HCT116 (cell line): ENCODE measurements around the gene OSBP2. TPM values are rescaled to one million over a fixed set of nuclear protein-coding genes. Genes with fewer than 3 reads are reported as not detected.

Source experiments
- ATAC-seq: fragments of 200-7000 bp; cut with Tn5 transposase; 2 replicates; pipeline ENCODE4 v1.9.1; 2020; ENCODE audit warnings: mild to moderate bottlenecking, moderate library complexity
- BruUV-seq: library from RNA; stranded (reverse); fragments of 400-500 nt; replicated peaks from 2 replicates; lab custom pipeline; 2021; lab: Mats Ljungman, UMichigan
- CTCF ChIA-PET: fragments of 300-600 bp; sonication (Branson Sonifier 250); formaldehyde crosslinking; loops from one replicate; lab custom pipeline; 2021; ENCODE audit warnings: antibody characterized with exemption; lab: Charles Lee
- POLR2A ChIA-PET: fragments of 300-600, 350-600 bp; sonication (Branson Sonifier 250); formaldehyde crosslinking; loops from one replicate; lab custom pipeline; 2021; ENCODE audit warnings: antibody characterized with exemption; lab: Charles Lee
- RAD21 ChIA-PET, 2 experiments: fragments of 300-600 bp; sonication (Branson Sonifier 250); formaldehyde crosslinking; loops; one replicate each; lab custom pipeline; 2023; ENCODE audit warnings: low total read pairs in 2 of 2; ENCODE audit not compliant: uncharacterized antibody in 2 of 2, unreplicated experiment in 2 of 2, low non-redundant PET in 1 of 2; lab: Charles Lee
- DNase-seq: peaks from one replicate; pipeline ENCODE4 v3.0.0-alpha.2; 2010; ENCODE audit warnings: low read depth, low spot score
- H2AFZ ChIP-seq: fragments of 200-600 bp; shearing (Covaris generic), sonication (generic); 2 replicates; pipeline ENCODE4 v1.6.1; 2017; ENCODE audit warnings: low read depth, mixed run types, mixed read lengths, antibody characterized with exemption, low read length; ENCODE audit not compliant: poor library complexity, severe bottlenecking
- H3K27ac ChIP-seq: 2 replicates; pipeline ENCODE4 v1.5.1; 2012; ENCODE audit warnings: low read depth, low read length
- H3K27me3 ChIP-seq: fragments of 200-600 bp; sonication (generic); 2 replicates; pipeline ENCODE4 v1.6.1; 2016; ENCODE audit warnings: mixed run types, low read length, mixed read lengths; ENCODE audit not compliant: insufficient read depth
- H3K36me3 ChIP-seq, 2 experiments: fragments of 200-500 bp in 1 of 2; fragments of 200-600 bp in 1 of 2; sonication (Bioruptor generic) in 1 of 2; sonication (generic) in 1 of 2; 2 replicates each; pipeline versions ENCODE4 v1.5.1 to v1.6.1; 2014 to 2016; ENCODE audit warnings: low read length in 2 of 2, inconsistent platforms in 1 of 2, mixed read lengths in 1 of 2, mixed run types in 1 of 2; ENCODE audit not compliant: insufficient read depth in 2 of 2, control insufficient read depth in 1 of 2
- H3K4me1 ChIP-seq, 2 experiments: fragments of 200-600 bp in 1 of 2; sonication (generic) in 1 of 2; 2 replicates each; pipeline versions ENCODE4 v1.5.1 to v1.6.1; 2012 to 2017; ENCODE audit warnings: low read length in 2 of 2, inconsistent platforms in 1 of 2, mild to moderate bottlenecking in 1 of 2, mixed read lengths in 1 of 2, mixed run types in 1 of 2, moderate library complexity in 1 of 2; ENCODE audit not compliant: insufficient read depth in 2 of 2, control insufficient read depth in 1 of 2
- H3K4me2 ChIP-seq: fragments of 200-600 bp; sonication (generic); 2 replicates; pipeline ENCODE4 v1.6.1; 2017; ENCODE audit warnings: mixed run types, low read length, mixed read lengths
- H3K4me3 ChIP-seq, 2 experiments: fragments of 200-600 bp in 1 of 2; sonication (generic) in 1 of 2; replicated peaks in 1 of 2; 2 replicates each; pipeline ENCODE4 v1.5.1; 2011 to 2016; ENCODE audit warnings: low read length in 2 of 2, control low read depth in 1 of 2, low read depth in 1 of 2, mild to moderate bottlenecking in 1 of 2, mixed read lengths in 1 of 2, mixed run types in 1 of 2
- H3K79me2 ChIP-seq: fragments of 200-600 bp; sonication (generic); 2 replicates; pipeline ENCODE4 v1.6.1; 2017; ENCODE audit warnings: mild to moderate bottlenecking, mixed run types, low read length, moderate library complexity, mixed read lengths; ENCODE audit not compliant: insufficient read depth
- H3K9ac ChIP-seq: fragments of 200-600 bp; sonication (generic); 2 replicates; pipeline ENCODE4 v1.6.1; 2016; ENCODE audit warnings: low read length, mixed read lengths
- H3K9me2 ChIP-seq: fragments of 200-600 bp; sonication (generic), shearing (Covaris generic); 2 replicates; pipeline ENCODE4 v1.6.1; 2017; ENCODE audit warnings: mixed run types, mild to moderate bottlenecking, moderate library complexity; ENCODE audit not compliant: insufficient read depth
- H3K9me3 ChIP-seq, 2 experiments: fragments of 200-500 bp in 1 of 2; fragments of 200-600 bp in 1 of 2; sonication (Bioruptor generic) in 1 of 2; sonication (generic) in 1 of 2; 2 replicates each; pipeline ENCODE4 v1.6.1; 2014 to 2017; ENCODE audit warnings: low read length in 2 of 2, mixed read lengths in 2 of 2, inconsistent platforms in 1 of 2, low read depth in 1 of 2, mild to moderate bottlenecking in 1 of 2, mixed run types in 1 of 2, moderate library complexity in 1 of 2; ENCODE audit not compliant: control insufficient read depth in 1 of 2, insufficient read depth in 1 of 2
- H4K20me1 ChIP-seq: fragments of 200-600 bp; sonication (generic), shearing (Covaris generic); 2 replicates; pipeline ENCODE4 v1.6.1; 2017; ENCODE audit warnings: mixed run types, mild to moderate bottlenecking, moderate library complexity; ENCODE audit not compliant: insufficient read depth
- CBX3 ChIP-seq: IDR thresholded peaks from 2 replicates; pipeline ENCODE4 v1.6.1; 2012; ENCODE audit warnings: low read depth
- CEBPB ChIP-seq: IDR thresholded peaks from 2 replicates; pipeline ENCODE4 v1.6.1; 2012; ENCODE audit warnings: low read depth
- EGR1 ChIP-seq: IDR thresholded peaks from 2 replicates; pipeline ENCODE4 v1.6.1; 2012; ENCODE audit warnings: low read depth
- ELF1 ChIP-seq: IDR thresholded peaks from 2 replicates; pipeline ENCODE4 v1.6.1; 2012; ENCODE audit warnings: low read depth, borderline replicate concordance
- EZH2 ChIP-seq: fragments of 200-600 bp; sonication (generic); IDR thresholded peaks from 2 replicates; pipeline ENCODE4 v1.6.1; 2017; ENCODE audit warnings: antibody characterized with exemption, mixed run types
- EZH2phosphoT487 ChIP-seq: fragments of 200-600 bp; IDR thresholded peaks from 2 replicates; pipeline ENCODE4 v1.6.1; 2018; ENCODE audit warnings: antibody characterized with exemption, borderline replicate concordance
- FOSL1 ChIP-seq: IDR thresholded peaks from 2 replicates; pipeline ENCODE4 v1.6.1; 2012; ENCODE audit warnings: low read depth
- JUND ChIP-seq: IDR thresholded peaks from 2 replicates; pipeline ENCODE4 v1.6.1; 2012
- MAX ChIP-seq: IDR thresholded peaks from 2 replicates; pipeline ENCODE4 v1.6.1; 2012
- POLR2A ChIP-seq: IDR thresholded peaks from 2 replicates; pipeline ENCODE4 v1.7.0; 2011; ENCODE audit warnings: borderline replicate concordance; ENCODE audit not compliant: insufficient read depth, insufficient read length; ENCODE audit errors: extremely low read depth
- POLR2AphosphoS5 ChIP-seq: IDR thresholded peaks from 2 replicates; pipeline ENCODE4 v1.6.1; 2011; ENCODE audit warnings: mild to moderate bottlenecking, low read depth, low read length, moderate library complexity
- RAD21 ChIP-seq: IDR thresholded peaks from 2 replicates; pipeline ENCODE4 v1.6.1; 2012; ENCODE audit warnings: low read depth, mild to moderate bottlenecking
- YY1 ChIP-seq: IDR thresholded peaks from 2 replicates; pipeline ENCODE4 v1.6.1; 2011; ENCODE audit warnings: low read length, low read depth, moderate library complexity, mild to moderate bottlenecking; ENCODE audit not compliant: insufficient replicate concordance; ENCODE audit errors: extremely low read depth
- ZNF274 ChIP-seq: fragments of 200-500 bp; sonication (Bioruptor generic); IDR thresholded peaks from 2 replicates; pipeline ENCODE4 v1.6.1; 2014; ENCODE audit warnings: mild to moderate bottlenecking, low read depth, low read length, inconsistent platforms
- intact Hi-C: fragments of 100-400 bp; cut with micrococcal nuclease; formaldehyde crosslinking; loops from 2 replicates; pipeline ENCODE4 v1.10.0; 2022
- total RNA-seq: library from RNA; stranded (reverse); gene quantifications from one replicate; pipeline ENCODE4 v1.2.1, GENCODE V29; 2021; ENCODE audit not compliant: unreplicated experiment
- TF ChIP-seq, protein P1 (sequence below): IDR thresholded peaks from 2 replicates; pipeline ENCODE4 v1.6.1; 2012

Gene OSBP2
- total RNA-seq, 1 experiment from 2014 or later = 12.9 TPM

DNA sequence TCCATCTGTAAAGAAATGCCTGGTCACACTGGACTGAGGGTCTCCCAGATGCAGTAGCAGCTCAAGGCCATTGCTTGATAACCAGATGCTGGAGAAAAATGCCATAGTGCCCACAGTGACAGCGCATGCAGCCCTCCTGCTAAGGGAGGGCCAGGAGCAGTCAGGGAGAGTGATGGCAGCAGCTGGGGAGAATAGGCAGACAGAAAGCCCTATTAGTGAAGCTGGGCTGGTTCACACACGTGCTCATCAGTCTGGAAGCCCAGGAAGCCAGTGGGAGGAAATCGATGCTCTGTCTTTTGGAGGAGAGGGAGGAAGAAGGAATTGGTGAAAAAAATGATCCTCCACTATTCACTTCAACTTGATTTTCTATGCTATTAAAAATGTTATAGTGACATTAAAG is 82.9 kb downstream of the OSBP2 start:
- no peak for TF ChIP-seq EZH2
- TF ChIP-seq CBX3 = no peak
- TF ChIP-seq, protein P1, sequence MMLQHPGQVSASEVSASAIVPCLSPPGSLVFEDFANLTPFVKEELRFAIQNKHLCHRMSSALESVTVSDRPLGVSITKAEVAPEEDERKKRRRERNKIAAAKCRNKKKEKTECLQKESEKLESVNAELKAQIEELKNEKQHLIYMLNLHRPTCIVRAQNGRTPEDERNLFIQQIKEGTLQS = no peak
- TF ChIP-seq POLR2A = no peak
- TF ChIP-seq EZH2phosphoT487 = no peak
- TF ChIP-seq ELF1 = no peak
- TF ChIP-seq EGR1 = no peak
- no peak for TF ChIP-seq MAX
- no peak for TF ChIP-seq YY1
- TF ChIP-seq POLR2AphosphoS5 = no peak
- no peak for TF ChIP-seq FOSL1
- TF ChIP-seq JUND = no peak
- no peak for TF ChIP-seq CEBPB
- TF ChIP-seq ZNF274 = no peak
- no peak for TF ChIP-seq RAD21
- Histone ChIP-seq H3K9ac (no peak overlapping the region), H3K27ac (no peak overlapping the region), H3K4me3 (no peak overlapping the region), H3K9me2 (no peaks in the 10 kb centered on the region), H3K4me2 (no peak overlapping the region), H4K20me1 (no peaks in the 10 kb centered on the region), H3K4me1 (peaks cover 0 to 5% of the 10 kb centered on the region in 2 experiments; a peak in 1 of 4 replicates), H2AFZ (no peak overlapping the region), H3K9me3 (no peaks in the 10 kb centered on the region), H3K27me3 (no peaks in the 10 kb centered on the region), H3K36me3 (no peaks in the 10 kb centered on the region), H3K79me2 (no peaks in the 10 kb centered on the region)
- no TSS peak for BruUV-seq
- RAD21 ChIA-PET = interaction anchor here in 1 of 2 experiments (0.6 kb wide), 1 partner anchor 10 kb away, joined by 4 read pairs; no protein-coding TSS in a partner anchor
- no peak for ATAC-seq
- intact Hi-C loops = no loop called here
- POLR2A ChIA-PET = no interaction called here
- CTCF ChIA-PET = no interaction called here
- no peak for DNase-seq
